ENCODE data around the gene SAXO1. TPM values are rescaled to one million over a fixed set of nuclear protein-coding genes. Genes with fewer than 3 reads are reported as not detected.

SAXO1 gene
- total and polyA plus RNA-seq, 12 donors: under 0.01 to 0.94 (median 0.23) TPM; not detected in 4

DNA sequence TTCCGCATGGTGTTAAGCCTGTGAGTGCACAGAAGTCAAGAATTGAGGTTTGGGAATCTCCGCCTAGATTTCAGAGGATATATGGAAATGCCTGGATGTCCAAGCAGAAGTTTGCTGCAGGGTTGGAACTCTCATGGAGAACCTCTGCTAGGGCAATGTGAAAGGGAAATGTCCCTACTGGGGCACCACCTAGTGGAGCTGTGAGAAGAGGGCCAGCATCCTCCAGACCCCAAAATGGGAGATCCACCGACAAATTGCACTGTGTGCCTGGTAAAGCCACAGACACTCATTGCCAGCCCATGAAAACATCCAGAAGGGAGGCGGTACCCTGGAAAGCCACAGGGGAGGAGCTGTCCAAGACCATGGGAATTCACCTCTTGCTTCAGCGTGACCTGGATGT, 3.6 kb upstream of the SAXO1 start:
- TF ChIP-seq POLR2A (IDR thresholded peaks at IDR 0.05): no peak
- TF ChIP-seq, protein P1, sequence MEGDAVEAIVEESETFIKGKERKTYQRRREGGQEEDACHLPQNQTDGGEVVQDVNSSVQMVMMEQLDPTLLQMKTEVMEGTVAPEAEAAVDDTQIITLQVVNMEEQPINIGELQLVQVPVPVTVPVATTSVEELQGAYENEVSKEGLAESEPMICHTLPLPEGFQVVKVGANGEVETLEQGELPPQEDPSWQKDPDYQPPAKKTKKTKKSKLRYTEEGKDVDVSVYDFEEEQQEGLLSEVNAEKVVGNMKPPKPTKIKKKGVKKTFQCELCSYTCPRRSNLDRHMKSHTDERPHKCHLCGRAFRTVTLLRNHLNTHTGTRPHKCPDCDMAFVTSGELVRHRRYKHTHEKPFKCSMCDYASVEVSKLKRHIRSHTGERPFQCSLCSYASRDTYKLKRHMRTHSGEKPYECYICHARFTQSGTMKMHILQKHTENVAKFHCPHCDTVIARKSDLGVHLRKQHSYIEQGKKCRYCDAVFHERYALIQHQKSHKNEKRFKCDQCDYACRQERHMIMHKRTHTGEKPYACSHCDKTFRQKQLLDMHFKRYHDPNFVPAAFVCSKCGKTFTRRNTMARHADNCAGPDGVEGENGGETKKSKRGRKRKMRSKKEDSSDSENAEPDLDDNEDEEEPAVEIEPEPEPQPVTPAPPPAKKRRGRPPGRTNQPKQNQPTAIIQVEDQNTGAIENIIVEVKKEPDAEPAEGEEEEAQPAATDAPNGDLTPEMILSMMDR (IDR thresholded peaks at IDR 0.05): no peak
- Histone ChIP-seq H3K4me1 (replicated peaks in 1 of 2) (no peaks in the 10 kb centered on the region), H3K27ac (no peak overlapping the region), H3K4me3 (no peak overlapping the region), H3K9me3 (replicated peaks in 1 of 3) (no peaks in the 10 kb centered on the region), H3K36me3 (replicated peaks in 1 of 2) (no peaks in the 10 kb centered on the region), H3K27me3 (no peaks in the 10 kb centered on the region)
- WGBS, 4 donors: 92 to 99% (median 95%) methylated on average over 4 to 5 of the region's 5 CpGs
- intact Hi-C loops (cut with DNase I): no loop called here
- no peak for DNase-seq

DNA sequence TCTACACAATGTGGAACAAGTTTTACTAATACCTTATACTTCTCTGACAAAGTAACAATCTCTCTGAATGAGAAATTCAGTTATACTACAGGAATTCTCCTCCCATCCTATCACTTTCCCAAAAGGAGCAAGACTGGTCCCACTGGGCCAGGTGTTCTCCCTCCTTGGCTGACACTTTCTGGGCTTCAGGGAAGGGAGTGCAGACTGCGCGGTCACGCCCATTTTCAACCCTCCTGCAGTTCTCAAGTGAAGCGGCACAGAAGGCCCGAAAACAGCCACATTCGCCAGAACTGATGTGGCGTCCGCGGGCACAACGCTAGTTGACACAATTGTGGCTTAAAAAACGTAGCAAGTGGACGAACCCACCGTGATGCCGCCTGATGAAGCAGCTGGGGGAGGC, 603 bp downstream of the SAXO1 start:
- intact Hi-C loops (cut with DNase I): no loop called here
- peaks cover 3% of the 10 kb centered on the region for H3K27me3 ChIP-seq
- no peaks in the 10 kb centered on the region for H3K36me3 ChIP-seq (replicated peaks in 1 of 2)
- H3K27ac ChIP-seq: no peak overlapping the region
- TF ChIP-seq, protein P1 (IDR thresholded peaks at IDR 0.05): no peak
- TF ChIP-seq POLR2A (IDR thresholded peaks at IDR 0.05): no peak
- no peaks in the 10 kb centered on the region for H3K9me3 ChIP-seq (replicated peaks in 1 of 3)
- H3K4me3 ChIP-seq: no peak overlapping the region
- DNase-seq: no peak
- WGBS, 4 donors: 73 to 88% (median 83%) methylated on average over 9 to 14 of the region's 14 CpGs
- H3K4me1 ChIP-seq (replicated peaks in 1 of 2): peaks cover 0 to 4% of the 10 kb centered on the region in 2 donors

DNA sequence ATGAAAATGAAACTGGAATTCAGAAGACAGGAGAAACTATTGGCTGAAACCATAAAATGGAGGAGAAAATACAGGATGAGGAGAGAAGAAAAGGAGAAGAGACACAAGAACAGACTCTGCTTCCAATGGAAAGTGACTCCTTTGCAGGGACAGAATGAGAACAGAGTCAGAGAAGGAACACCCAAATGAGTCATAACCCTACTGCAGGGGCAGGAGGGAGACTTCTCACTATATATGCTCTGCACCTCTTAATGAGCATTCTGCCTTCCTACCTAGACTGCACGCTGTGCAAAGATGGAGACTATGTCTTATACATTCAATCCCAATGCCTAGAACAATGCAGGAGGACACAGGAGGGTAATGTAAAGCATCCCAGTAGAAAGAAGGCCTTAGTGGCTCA, 2.1 kb downstream of the SAXO1 start:
- H3K4me3 ChIP-seq: no peak overlapping the region
- TF ChIP-seq, protein P1 (IDR thresholded peaks at IDR 0.05): no peak
- TF ChIP-seq POLR2A (IDR thresholded peaks at IDR 0.05): no peak
- H3K27me3 ChIP-seq: peaks cover 3% of the 10 kb centered on the region
- peaks cover 0 to 4% of the 10 kb centered on the region in 2 donors for H3K4me1 ChIP-seq (replicated peaks in 1 of 2)
- no peak for DNase-seq
- no peaks in the 10 kb centered on the region for H3K36me3 ChIP-seq (replicated peaks in 1 of 2)
- intact Hi-C loops (cut with DNase I): no loop called here
- H3K9me3 ChIP-seq (replicated peaks in 1 of 3): no peaks in the 10 kb centered on the region
- no peak overlapping the region for H3K27ac ChIP-seq
- WGBS, 4 donors: 82 to 100% (median 93%) methylated on average over 1 of the region's 1 CpG

DNA sequence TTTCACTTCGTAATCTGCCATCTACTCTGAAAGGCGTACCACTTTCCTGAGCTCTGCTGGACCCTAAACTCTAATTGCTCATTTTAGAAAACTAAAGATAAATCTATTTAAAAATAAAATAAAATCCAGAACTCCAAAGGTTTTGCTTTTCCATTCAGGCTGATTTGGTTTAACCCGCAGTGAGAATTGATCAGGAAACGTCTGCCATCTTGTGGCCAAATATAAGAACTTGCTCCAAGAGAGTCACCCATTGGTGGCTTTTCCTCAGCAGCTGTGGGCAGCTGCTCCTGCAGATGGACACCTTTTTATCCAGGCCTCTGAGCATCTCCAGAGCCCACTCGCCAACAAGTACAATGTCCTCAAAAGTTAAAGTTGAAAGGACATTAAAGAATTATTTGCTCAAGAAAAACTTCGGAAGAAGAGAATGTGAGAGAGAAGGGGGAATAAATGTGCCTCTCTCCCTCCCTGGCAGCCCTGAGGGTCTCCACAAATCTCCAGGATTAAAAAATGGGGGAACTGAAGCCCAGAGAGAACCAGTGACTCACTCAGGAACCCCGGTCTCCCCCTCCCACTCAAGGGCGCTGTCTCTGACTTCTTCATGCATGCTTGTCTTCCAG, 4.1 kb downstream of the SAXO1 start:
- H3K36me3 ChIP-seq (replicated peaks in 1 of 2): no peaks in the 10 kb centered on the region
- intact Hi-C loops (cut with DNase I): no loop called here
- peak; percentile 37 to 72 (median 57) for DNase-seq
- H3K4me1 ChIP-seq (replicated peaks in 1 of 2): peaks cover 0 to 4% of the 10 kb centered on the region in 2 donors
- TF ChIP-seq, protein P1 (IDR thresholded peaks at IDR 0.05): peak; percentile 66 to 86 (median 82)
- TF ChIP-seq POLR2A (IDR thresholded peaks at IDR 0.05): no peak
- H3K4me3 ChIP-seq: peak overlapping the region in 1 of 4 donors; percentile 25
- peaks cover 3% of the 10 kb centered on the region for H3K27me3 ChIP-seq
- H3K9me3 ChIP-seq (replicated peaks in 1 of 3): no peaks in the 10 kb centered on the region
- no peak overlapping the region for H3K27ac ChIP-seq
- WGBS, 4 donors: 17 to 24% (median 18%) methylated on average over 8 of the region's 8 CpGs

Measured in adrenal gland (tissue), 12 donors.